ENCODE measurements around the gene USP31.
"Not testable (repeated sequence)": the region's sequence is repeated elsewhere in the genome, so short reads cannot be mapped to it uniquely, and the experiment has no call there.

The USP31 gene

GRCh38 chr16:23156946-23157460 lies 7.8 kb upstream of the USP31 start:
- FAIRE-seq (no peak), DNase-seq (ENCODE audit: insufficient read length) (no peak)
- TF ChIP-seq POLR2A (IDR thresholded peaks at IDR 0.05; ENCODE audit: low read depth, low read length) (no peak), POLR2AphosphoS5 (IDR thresholded peaks at IDR 0.05; ENCODE audit: low read depth, low read length) (no peak), TAF1 (IDR thresholded peaks at IDR 0.05; ENCODE audit: borderline replicate concordance, low read depth, low read length) (no peak)

DNA sequence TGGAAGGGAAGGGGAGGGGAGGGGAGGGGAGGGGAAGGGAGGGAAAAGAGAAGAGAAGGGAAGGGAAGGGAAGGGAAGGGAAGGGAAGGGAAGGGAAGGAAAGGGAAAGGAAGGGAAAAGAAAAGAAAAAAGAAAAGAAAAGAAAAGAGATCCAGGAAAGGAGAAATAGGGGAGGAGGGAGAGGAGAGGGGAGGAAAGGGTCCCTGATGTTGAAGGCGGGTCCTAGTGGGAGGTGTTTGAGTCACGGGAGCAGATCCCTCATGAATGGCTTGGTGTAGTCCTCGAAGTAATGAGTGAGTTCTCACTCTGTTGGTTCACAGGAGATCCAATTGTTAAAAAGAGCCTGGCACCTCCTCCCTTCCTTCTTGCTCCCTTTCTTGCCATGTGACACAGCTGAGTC lies 6.9 kb upstream of the USP31 start:
- FAIRE-seq (no peak), DNase-seq (ENCODE audit: insufficient read length) (no peak)
- TF ChIP-seq POLR2AphosphoS5 (IDR thresholded peaks at IDR 0.05; ENCODE audit: low read depth, low read length), result no peak
- no peak for TF ChIP-seq TAF1 (IDR thresholded peaks at IDR 0.05; ENCODE audit: borderline replicate concordance, low read depth, low read length)
- no peak for TF ChIP-seq POLR2A (IDR thresholded peaks at IDR 0.05; ENCODE audit: low read depth, low read length)

DNA sequence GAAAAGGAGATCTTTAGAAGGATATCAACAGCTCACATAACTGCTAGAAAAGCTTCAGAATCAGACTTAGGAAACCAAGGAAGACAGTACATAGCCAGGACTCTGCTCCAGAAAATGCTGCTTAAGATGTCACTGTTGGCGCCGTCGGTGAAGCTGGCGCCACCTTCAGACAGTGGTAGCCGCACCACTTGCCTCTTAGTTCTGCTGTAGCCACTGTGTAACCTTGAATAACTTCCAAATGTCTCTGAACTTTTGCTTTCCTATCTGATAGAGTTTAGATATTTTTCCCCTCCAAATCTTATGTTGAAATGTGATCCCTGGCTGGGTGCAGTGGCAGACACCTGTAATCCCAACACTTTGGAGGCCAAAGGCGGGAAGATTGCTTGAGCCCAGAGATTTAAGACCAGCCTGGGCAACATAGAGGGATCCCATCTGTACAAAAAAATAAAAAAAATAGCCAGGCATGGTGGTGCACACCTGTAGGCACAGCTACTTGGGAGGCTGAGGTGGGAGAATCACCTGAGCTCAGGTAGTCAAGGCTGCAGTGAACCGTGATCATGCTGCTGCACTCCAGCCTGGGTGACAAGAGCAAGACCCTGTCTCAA lies 6.3 kb upstream of the USP31 start:
- TF ChIP-seq POLR2AphosphoS5 (IDR thresholded peaks at IDR 0.05; ENCODE audit: low read depth, low read length), result no peak
- no peak for TF ChIP-seq TAF1 (IDR thresholded peaks at IDR 0.05; ENCODE audit: borderline replicate concordance, low read depth, low read length)
- FAIRE-seq (peak; percentile 50), DNase-seq (ENCODE audit: insufficient read length) (no peak)

GRCh38 chr16:23152386-23153178 lies 3.3 kb upstream of the USP31 start:
- TF ChIP-seq TAF1 (IDR thresholded peaks at IDR 0.05; ENCODE audit: borderline replicate concordance, low read depth, low read length) (no peak), POLR2AphosphoS5 (IDR thresholded peaks at IDR 0.05; ENCODE audit: low read depth, low read length) (no peak), POLR2A (IDR thresholded peaks at IDR 0.05; ENCODE audit: low read depth, low read length) (no peak)
- FAIRE-seq (no peak), DNase-seq (ENCODE audit: insufficient read length) (no peak)

GRCh38 chr16:23149993-23150364 lies 727 bp upstream of the USP31 start:
- TF ChIP-seq TAF1 (IDR thresholded peaks at IDR 0.05; ENCODE audit: borderline replicate concordance, low read depth, low read length) (no peak), POLR2AphosphoS5 (IDR thresholded peaks at IDR 0.05; ENCODE audit: low read depth, low read length) (no peak), POLR2A (IDR thresholded peaks at IDR 0.05; ENCODE audit: low read depth, low read length) (no peak)
- no peak for FAIRE-seq
- DNase-seq (ENCODE audit: insufficient read length), result no peak

DNA sequence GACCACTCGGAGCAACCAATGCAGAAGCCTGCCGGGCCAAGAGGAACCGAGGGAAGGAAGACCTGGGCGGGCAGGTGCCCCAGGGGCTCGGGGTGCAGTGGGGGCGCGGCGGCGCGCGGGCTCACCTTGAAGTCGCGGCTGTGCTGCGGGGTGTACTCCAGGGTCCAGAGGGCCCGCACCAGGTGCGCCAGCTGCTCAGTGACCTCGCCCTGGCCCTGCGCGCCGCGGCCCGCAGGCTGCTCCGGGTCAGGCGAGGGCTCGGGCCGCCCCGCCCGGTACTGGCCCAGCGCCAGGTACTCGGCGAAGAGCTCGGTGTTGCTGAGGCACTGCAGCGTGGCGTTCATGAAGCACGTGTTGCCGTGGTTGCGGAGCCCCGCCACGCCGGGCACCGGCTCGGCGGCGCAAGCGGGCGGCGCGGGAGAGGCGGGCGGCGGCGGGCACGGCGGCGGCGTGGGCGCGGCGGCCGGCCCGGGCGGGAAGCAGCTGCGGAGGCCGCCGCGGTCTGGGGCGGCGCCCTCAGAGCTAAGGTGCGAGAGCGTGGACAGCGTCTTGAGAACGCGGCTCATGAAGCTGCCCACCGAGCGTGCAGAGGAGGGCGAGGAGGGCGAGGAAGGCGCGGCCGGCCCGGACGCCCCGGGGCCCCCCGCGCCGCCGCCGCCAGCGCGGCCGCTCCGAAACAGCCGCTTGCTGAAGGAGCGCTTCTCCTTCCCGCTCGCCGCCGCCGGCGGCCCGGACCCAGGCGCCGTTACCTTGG lies 562 bp downstream of the USP31 start:
- FAIRE-seq (no peak), DNase-seq (ENCODE audit: insufficient read length) (peak; percentile 43)
- no peak for TF ChIP-seq TAF1 (IDR thresholded peaks at IDR 0.05; ENCODE audit: borderline replicate concordance, low read depth, low read length)
- TF ChIP-seq POLR2A (IDR thresholded peaks at IDR 0.05; ENCODE audit: low read depth, low read length), result no peak
- no peak for TF ChIP-seq POLR2AphosphoS5 (IDR thresholded peaks at IDR 0.05; ENCODE audit: low read depth, low read length)

DNA sequence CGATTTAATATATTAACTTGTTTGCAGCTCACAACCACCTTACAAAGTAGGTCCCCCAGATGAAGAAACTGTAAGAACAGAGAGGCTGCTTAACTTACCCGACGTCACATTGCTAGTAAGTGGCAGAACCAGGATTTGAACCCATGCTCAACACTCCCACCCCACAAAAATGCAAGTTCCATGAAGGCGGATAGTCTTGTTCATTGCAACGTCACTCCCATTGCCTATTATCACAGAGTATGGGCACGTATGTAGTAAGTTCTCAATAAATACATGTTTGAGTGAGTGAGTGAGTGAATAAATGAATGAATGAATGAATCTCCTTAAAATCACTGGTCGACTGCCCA lies 1.1 kb downstream of the USP31 start:
- no peak for TF ChIP-seq POLR2AphosphoS5 (IDR thresholded peaks at IDR 0.05; ENCODE audit: low read depth, low read length)
- no peak for TF ChIP-seq TAF1 (IDR thresholded peaks at IDR 0.05; ENCODE audit: borderline replicate concordance, low read depth, low read length)
- TF ChIP-seq POLR2A (IDR thresholded peaks at IDR 0.05; ENCODE audit: low read depth, low read length), result no peak
- no peak for FAIRE-seq
- DNase-seq (ENCODE audit: insufficient read length), result no peak

DNA sequence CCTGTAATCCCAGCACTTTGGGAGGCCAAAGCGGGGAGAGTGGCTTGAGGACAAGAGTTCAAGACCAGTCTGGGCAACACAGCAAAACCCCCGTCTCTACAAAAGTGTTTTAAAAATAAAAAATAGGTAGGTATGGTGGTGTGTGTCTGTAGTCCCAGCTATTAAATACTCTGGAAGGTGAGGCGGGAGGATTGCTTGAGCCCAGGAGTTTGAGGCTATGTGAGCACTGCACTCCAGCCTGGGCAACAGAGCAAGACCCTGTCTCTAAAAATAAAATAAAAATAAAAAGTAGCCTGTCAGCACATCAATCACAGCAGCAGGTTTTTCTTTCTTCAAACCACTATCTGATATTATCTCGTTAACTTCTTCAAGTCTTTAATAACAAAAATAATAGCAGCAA lies 1.6 kb downstream of the USP31 start:
- DNase-seq (ENCODE audit: insufficient read length) (no peak), FAIRE-seq (no peak)
- TF ChIP-seq POLR2AphosphoS5 (IDR thresholded peaks at IDR 0.05; ENCODE audit: low read depth, low read length) (no peak), TAF1 (IDR thresholded peaks at IDR 0.05; ENCODE audit: borderline replicate concordance, low read depth, low read length) (no peak), POLR2A (IDR thresholded peaks at IDR 0.05; ENCODE audit: low read depth, low read length) (no peak)

DNA sequence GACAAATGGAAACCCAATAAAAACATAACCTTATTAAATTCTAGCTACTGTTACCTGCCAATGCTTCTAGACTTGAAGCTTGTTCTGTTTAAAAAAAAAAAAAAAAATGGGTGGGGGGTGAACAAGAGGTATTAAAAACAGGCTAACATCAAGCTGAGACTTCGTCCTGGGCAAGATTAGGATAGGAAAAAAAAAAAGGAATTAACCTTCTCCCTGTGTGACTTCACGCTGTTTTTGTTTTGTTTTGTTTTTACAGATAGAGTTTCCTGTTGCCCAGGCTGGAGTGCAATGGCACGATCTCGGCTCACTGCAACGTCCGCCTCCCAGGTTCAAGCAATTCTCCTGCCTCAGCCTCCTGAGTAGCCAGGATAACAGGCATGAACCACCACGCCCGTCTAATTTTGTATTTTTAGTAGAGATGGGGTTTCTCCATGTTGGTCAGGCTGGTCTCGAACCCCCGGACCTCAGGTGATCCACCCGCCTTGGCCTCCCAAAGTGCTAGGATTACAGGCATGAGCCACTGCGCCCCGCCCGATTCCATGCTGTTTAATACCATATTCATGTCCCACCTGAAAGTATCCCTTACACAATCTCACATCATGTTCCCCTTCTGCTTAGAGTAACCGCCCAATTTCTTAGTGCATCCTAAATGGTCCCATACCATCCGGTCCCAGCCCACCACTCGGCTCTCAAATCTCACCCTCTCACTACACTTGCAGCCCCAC lies 2.2 kb downstream of the USP31 start:
- DNase-seq (ENCODE audit: insufficient read length), result no peak
- TF ChIP-seq POLR2AphosphoS5 (IDR thresholded peaks at IDR 0.05; ENCODE audit: low read depth, low read length), result no peak
- no peak for TF ChIP-seq POLR2A (IDR thresholded peaks at IDR 0.05; ENCODE audit: low read depth, low read length)
- no peak for TF ChIP-seq TAF1 (IDR thresholded peaks at IDR 0.05; ENCODE audit: borderline replicate concordance, low read depth, low read length)
- FAIRE-seq, result no peak

DNA sequence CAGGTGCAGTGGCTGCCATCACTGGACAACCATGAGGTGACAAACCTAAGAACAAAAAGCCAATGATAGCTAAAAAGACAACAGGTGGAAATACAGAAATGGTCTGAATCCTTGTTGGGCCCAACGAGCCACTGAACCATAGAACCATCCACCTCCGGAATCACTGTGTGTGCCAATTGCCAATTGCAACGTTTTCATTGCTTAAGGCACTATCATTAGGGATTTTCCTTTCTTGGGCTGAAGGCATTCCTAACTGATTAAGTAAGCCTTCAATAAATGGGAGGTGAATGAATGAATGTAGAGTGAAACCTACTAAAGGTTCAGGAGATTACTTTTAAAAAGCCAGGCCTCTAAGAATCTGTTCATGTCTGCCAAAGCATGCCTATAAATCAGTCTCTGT lies 3.6 kb downstream of the USP31 start:
- FAIRE-seq (no peak), DNase-seq (ENCODE audit: insufficient read length) (no peak)
- TF ChIP-seq POLR2AphosphoS5 (IDR thresholded peaks at IDR 0.05; ENCODE audit: low read depth, low read length) (no peak), TAF1 (IDR thresholded peaks at IDR 0.05; ENCODE audit: borderline replicate concordance, low read depth, low read length) (no peak), POLR2A (IDR thresholded peaks at IDR 0.05; ENCODE audit: low read depth, low read length) (no peak)

GRCh38 chr16:23145186-23145585 lies 4.1 kb downstream of the USP31 start:
- no peak for FAIRE-seq
- no peak for DNase-seq (ENCODE audit: insufficient read length)
- TF ChIP-seq TAF1 (IDR thresholded peaks at IDR 0.05; ENCODE audit: borderline replicate concordance, low read depth, low read length), result no peak
- TF ChIP-seq POLR2A (IDR thresholded peaks at IDR 0.05; ENCODE audit: low read depth, low read length), result no peak
- TF ChIP-seq POLR2AphosphoS5 (IDR thresholded peaks at IDR 0.05; ENCODE audit: low read depth, low read length), result no peak

DNA sequence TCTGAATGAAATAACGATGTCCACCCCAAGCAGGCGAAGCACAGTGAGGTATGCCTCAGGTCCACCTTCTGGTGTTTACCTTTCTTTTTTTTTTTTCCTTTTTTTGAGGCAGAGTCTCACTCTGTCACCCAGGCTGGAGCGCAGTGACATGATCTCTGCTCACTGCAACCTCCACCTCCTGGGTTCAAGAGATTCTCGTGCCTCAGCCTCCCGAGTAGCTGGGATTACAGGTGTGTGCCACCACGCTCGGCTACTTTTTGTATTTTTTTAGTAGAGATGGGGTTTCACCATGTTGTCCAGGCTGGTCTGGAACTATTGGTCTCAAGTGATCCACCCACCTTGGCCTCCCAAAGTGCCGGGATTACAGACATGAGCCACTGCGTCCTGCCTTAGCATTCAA lies 4.9 kb downstream of the USP31 start:
- not testable (repeated sequence) for DNase-seq (ENCODE audit: insufficient read length); FAIRE-seq
